ENCODE results near the gene NEFH. TPM values are rescaled to one million over a fixed set of nuclear protein-coding genes. Genes with fewer than 3 reads are reported as not detected.

NEFH gene
- total RNA-seq, 2 donors from 2014 or later: 0.33 to 0.42 TPM

- DNase-seq (ENCODE audit: low spot score): no peak
- intact Hi-C loops (cut with DNase I): no loop called here
Observed at GRCh38 chr22:29524442-29525191, 44.6 kb downstream of the NEFH start.

- intact Hi-C loops (cut with DNase I): no loop called here
Observed at GRCh38 chr22:29528144-29528543, 48.1 kb downstream of the NEFH start.

GRCh38 chr22:29530716-29531115 is 50.7 kb downstream of the NEFH start:
- peak; percentile 26 for DNase-seq (ENCODE audit: low spot score)
- intact Hi-C loops (cut with DNase I): no loop called here

More at GRCh38 chr22:29528144-29528543, 48.1 kb downstream of the NEFH start:
- no peak for DNase-seq (ENCODE audit: low spot score)

- DNase-seq (ENCODE audit: low spot score): peak; percentile 50
- intact Hi-C loops (cut with DNase I): no loop called here
Observed at GRCh38 chr22:29531419-29531818, 51.4 kb downstream of the NEFH start.

GRCh38 chr22:29536411-29536810 is 56.4 kb downstream of the NEFH start:
- intact Hi-C loops (cut with DNase I): loop anchor here in 1 of 2 donors (5.0 kb wide), 1 partner anchor 1824 kb away; no protein-coding TSS in a partner anchor
- peak; percentile 16 for DNase-seq (ENCODE audit: low spot score)

- intact Hi-C loops (cut with DNase I): loop anchor here in 1 of 2 donors (5.0 kb wide), 1 partner anchor 1827 kb away; no protein-coding TSS in a partner anchor
- DNase-seq (ENCODE audit: low spot score): no peak
Observed at GRCh38 chr22:29539105-29539504, 59.1 kb downstream of the NEFH start.

Other genes starting within 250 kb of the NEFH start
- 10 to 100 TPM; 11.8 to 17.6 TPM for gene RHBDD3, start 212.2 kb upstream of the NEFH start, total RNA-seq
- 100 to 1,000 TPM; 155 to 168 TPM for gene EWSR1, start 211.9 kb upstream of the NEFH start, total RNA-seq
- gene GAS2L1, start 173.6 kb upstream of the NEFH start, total RNA-seq: 10 to 100 TPM; 25.0 to 25.4 TPM
- gene RASL10A, start 164.5 kb upstream of the NEFH start, total RNA-seq: 1 to 10 TPM in 1 of 2 donors, under 1 TPM in 1; 0.71 to 1.9 TPM
- 10 to 100 TPM; 53.7 to 63.0 TPM for gene AP1B1, start 91.6 kb upstream of the NEFH start, total RNA-seq
- gene RFPL1, start 41.6 kb upstream of the NEFH start, total RNA-seq: not detected
- 10 to 100 TPM; 33.9 to 35.7 TPM for gene THOC5, start 73.5 kb downstream of the NEFH start, total RNA-seq
- 10 to 100 TPM in 1 of 2 donors, 1 to 10 TPM in 1; 8.9 to 14.9 TPM for gene NIPSNAP1, start 100.9 kb downstream of the NEFH start, total RNA-seq
- gene NF2, start 123.4 kb downstream of the NEFH start, total RNA-seq: 10 to 100 TPM; 36.8 to 37.0 TPM
- gene CABP7, start 239.8 kb downstream of the NEFH start, total RNA-seq: not detected